Skin epidermis (tissue), 12 donors: ENCODE data around the gene CHRNG.
"Not testable (repeated sequence)": the region's sequence is repeated elsewhere in the genome, so short reads cannot be mapped to it uniquely, and the experiment has no call there.

Experiments
- H3K27ac ChIP-seq, 21 experiments: fragments of 200-600 bp; sonication (generic) in 11 of 21; one replicate each; pipeline ENCODE4 v1.5.0; 2020; ENCODE audit warnings: mild to moderate bottlenecking in 3 of 21, inconsistent platforms in 2 of 21, moderate library complexity in 2 of 21
- H3K4me3 ChIP-seq, 7 experiments: fragments of 200-600 bp; sonication (generic) in 2 of 7; one replicate each; pipeline ENCODE4 v1.5.0; 2020; ENCODE audit warnings: inconsistent platforms in 2 of 7, mild to moderate bottlenecking in 2 of 7, moderate library complexity in 1 of 7

Gene CHRNG

DNA sequence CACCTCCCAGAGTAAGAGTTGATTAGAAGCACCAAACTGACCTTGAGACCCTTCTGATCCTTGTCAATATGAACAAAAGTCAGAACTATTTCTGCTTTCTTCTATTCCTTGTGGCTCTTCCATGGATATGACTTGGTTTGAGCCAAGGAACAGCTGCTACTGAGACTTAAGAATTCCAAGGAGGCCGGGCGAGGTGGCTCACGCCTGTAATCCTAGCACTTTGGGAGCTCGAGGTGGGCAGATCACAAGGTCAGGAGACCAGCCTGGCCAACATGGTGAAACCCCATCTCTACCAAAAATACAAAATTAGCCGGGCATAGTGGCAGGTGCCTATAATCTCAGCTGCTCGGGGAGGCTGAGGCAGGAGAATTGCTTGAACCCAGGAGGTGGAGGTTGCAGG, 31.0 kb downstream of the CHRNG start:
- not testable (repeated sequence) for H3K27ac ChIP-seq

DNA sequence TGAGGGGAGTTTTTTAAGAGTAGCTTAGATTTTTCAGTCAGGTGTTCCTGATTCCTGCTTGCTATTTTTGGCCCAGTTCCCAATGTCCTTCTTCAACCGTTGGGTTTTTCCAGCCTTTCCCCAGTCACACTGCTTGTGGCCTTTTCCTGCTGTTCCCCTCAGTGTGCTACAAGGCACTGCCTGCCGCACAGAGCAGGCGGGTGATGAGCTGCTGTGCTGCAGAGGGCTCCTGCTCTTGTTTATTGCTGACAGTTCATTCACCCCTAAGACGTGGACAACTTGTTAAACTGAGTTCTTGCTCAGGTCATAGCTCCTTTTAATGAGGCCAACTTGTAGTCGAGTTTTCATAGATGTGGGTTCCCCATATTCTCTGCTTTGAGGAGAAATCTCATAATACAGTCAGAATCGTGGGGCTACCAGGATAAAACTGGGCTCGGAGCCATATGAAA, 31.6 kb downstream of the CHRNG start:
- no peak overlapping the region for H3K4me3 ChIP-seq
- no peak overlapping the region for H3K27ac ChIP-seq

More for the DNA sequence above, 31.0 kb downstream of the CHRNG start:
- H3K4me3 ChIP-seq: not testable (repeated sequence)

DNA sequence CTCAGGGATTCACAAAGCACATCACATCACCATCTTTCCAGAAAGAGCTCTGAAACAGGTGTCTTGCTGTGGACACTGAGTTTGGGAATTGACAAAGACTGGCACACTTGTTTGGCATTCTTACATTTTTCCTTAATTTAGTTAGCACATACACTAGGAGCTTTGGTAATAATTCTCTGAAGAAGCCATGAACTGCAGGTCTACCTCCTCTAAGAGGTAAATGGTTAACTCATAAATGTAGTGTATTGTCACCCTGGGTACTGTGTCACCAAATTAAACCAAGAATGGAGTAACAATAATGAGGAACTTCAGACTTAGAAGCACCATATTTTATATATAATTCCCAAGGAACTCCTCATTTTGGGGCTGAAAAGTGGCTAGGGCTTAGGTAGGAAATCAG, 33.5 kb downstream of the CHRNG start:
- Histone ChIP-seq H3K4me3 (no peak overlapping the region), H3K27ac (no peak overlapping the region)

DNA sequence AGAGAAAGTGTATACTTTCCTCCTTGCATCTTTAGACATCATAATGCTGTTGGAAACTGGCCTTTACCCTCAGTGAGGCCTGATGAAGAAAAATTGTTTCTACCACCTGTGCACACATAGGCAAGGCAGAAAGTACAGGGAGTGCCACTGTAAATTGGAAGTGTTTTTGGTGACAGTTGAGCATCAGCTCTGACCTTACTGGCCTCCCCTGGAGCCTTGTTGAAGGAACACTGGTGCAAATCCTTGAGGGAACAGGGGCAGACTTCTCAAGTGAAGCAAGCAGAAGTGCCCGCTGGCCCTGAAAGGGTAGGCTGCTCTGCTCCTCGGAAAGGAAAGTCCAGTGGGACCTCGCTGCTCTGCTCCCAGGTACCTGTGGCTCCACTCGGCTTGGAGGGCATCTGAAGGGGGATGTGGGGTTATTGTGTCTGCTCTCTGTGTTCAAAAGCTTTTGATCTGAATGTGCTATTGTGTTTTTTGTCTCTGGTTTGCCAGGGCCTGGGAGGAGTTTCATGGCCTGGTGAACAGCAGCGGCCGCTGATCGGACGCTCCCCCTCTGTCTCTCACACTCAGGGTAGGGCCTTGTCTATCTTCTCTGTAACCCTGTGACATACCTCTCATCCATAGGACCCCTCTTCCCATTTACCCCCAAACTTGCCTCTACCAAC, 34.4 kb downstream of the CHRNG start:
- H3K27ac ChIP-seq: no peak overlapping the region
- H3K4me3 ChIP-seq: no peak overlapping the region

DNA sequence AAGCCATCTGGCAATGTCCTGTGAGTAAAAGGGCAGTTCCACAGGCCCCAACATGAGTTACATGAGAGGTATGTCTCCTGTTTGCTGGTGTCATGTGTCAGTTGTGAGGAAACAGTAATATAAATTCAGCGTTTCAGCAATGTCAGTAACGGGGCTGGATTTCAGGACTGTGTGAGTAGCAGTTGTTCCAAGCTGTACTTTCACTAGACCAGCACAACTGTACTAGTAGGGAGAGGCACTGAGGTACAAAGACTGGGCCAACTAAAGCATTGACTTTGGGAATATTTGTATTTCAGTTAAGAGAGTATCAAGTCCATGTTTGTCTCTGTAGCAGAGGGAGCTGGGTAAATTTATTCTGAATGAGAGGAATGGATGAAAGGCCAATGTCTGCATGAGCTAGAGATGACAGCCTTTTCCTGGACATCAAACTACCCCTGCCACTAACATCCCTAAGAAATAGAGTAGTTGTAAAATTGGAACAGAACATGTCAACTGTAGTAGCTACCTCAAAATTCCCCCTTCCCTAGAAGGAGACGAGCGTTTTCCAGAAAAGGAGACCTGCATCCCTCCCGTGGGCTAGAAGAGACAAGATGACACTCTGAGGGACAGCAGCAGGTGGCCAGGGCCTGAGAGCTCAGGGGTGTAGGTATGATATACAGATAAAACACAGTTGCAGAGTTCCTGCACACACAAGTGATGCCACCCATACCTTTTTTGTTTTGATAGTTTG, 35.3 kb downstream of the CHRNG start:
- Histone ChIP-seq H3K27ac (no peak overlapping the region), H3K4me3 (no peak overlapping the region)

DNA sequence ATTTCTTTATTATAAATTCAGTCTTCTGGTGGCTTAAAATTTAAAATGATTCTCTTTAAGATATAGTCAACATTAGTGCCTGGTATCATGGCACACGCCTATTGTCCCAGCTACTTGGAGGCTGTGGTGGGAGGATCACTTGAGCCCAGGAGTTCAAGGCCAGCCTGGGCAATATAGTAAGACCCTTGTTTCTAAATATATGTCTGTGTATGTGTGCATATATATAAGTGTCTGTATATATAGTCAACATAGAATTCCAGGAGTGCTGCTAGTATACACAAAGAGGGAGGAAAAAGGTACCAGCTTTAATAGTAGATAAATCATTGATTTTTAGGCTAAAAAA, 35.9 kb downstream of the CHRNG start:
- no peak overlapping the region for H3K4me3 ChIP-seq
- no peak overlapping the region for H3K27ac ChIP-seq

DNA sequence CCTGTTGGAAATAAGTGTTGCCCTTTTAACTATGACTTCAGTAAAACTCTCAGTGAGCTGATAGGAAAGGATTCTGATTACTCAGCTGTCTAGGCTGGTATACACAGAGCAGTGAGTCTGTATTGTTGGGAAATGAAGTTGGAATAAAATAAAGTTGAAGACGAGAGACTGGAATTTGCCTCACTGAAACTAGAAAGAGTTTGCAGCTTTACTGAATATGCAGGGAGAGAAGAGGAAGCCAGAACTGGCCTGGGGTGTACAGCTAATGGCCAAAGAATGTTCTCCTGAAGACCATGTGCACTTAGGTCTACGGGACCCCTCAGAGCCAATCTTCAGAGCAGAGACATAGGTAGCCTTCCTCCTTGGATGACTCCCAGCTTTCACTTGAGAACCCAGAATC, 37.5 kb downstream of the CHRNG start:
- H3K27ac ChIP-seq: no peak overlapping the region
- H3K4me3 ChIP-seq: no peak overlapping the region

DNA sequence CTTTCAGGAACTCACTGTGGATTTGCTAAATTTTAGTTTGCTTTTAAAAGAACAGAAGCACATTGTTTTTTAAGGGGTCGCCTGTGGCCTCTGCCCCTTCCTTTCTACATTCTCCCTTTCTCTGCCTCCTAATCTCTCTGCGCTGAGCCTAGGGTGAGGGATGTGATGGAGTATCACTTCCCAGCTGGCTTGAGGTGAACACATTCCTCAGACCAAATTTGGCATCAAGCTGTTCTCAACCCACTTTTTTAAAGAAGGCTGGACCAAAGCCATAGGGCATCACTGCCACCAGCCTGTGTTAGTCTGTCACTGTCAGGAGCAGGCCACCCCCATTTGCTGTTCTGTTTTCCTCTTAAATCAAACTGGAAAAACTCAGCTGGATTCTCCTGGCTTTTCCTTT, 38.3 kb downstream of the CHRNG start:
- no peak overlapping the region for H3K4me3 ChIP-seq
- H3K27ac ChIP-seq: no peak overlapping the region

DNA sequence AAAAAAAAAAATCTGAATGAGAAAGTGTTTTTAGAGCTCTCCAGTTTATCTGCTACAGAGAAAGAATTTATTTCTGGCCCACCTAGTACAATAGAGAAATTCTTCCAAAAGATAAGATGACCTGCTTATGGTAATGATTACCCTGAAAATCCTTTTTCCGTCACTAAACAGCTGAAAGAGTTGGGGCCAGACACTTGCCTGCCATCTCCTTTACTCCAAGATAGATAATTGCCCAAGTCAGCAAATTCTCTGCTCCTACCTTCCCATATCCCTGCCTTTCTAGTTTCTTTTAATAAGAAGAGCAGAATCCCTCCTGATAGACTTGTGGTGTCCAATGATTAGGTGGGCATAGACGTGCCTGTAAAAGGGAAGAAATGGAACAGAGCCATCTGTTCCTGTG, 39.1 kb downstream of the CHRNG start:
- no peak overlapping the region for H3K27ac ChIP-seq

DNA sequence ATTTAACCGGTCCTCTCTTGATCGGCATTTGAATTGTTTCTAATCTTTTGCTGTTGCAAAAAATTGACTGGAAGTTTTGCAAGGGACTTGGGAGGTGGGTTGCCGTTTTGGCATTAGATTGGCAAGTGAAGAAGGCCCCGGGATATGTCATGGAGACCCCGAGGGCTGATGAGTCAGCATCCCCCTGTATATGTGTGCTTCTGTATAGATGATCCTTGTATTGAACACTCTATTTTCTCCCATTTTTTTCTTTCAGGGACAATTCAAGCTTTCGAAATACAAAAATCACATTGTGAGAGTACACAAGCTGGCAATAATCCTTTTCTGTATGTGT, 41.1 kb downstream of the CHRNG start:
- H3K4me3 ChIP-seq: no peak overlapping the region
- H3K27ac ChIP-seq: no peak overlapping the region

More for the DNA sequence above, 39.1 kb downstream of the CHRNG start:
- H3K4me3 ChIP-seq: no peak overlapping the region

DNA sequence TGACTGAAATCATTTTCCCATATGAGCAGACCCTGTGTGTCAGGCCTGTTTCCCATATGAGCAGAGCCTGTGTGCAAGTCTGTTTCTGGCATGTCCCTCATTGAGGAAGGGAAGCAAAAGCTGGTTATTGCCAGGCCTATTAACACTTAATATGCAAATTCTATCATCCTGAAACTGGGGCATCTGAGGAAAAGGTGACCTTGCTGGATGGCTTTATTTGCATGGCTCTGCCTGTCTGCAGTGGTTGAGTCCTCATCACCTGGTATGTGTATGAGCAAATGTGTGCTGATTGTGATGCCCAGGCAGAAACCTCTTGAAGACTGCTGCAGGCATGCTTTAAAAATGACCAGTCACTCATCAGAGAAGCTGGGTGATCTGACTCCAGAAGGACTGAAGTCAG, 42.2 kb downstream of the CHRNG start:
- H3K27ac ChIP-seq: no peak overlapping the region

DNA sequence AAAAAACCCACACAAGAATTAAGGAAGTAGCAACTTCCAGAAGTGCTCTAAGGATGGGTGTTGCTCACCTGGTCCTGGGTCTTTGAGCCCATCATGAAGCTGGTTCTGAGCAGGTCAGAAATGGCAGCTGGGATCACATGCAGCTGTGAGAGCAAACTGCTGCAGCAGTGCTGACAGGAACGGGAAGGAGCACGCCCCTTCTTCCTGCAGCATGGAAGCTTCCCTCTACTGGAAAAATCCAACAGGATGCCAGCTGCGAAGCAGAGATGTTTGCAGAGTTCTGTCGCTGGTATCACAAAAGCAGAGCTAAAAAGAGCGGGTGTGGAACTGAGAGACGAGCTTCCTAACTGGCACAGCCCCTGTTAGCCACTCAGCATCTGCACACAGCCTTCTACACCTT, 44.7 kb downstream of the CHRNG start:
- Histone ChIP-seq H3K4me3 (no peak overlapping the region), H3K27ac (no peak overlapping the region)

More for the DNA sequence above, 42.2 kb downstream of the CHRNG start:
- no peak overlapping the region for H3K4me3 ChIP-seq

DNA sequence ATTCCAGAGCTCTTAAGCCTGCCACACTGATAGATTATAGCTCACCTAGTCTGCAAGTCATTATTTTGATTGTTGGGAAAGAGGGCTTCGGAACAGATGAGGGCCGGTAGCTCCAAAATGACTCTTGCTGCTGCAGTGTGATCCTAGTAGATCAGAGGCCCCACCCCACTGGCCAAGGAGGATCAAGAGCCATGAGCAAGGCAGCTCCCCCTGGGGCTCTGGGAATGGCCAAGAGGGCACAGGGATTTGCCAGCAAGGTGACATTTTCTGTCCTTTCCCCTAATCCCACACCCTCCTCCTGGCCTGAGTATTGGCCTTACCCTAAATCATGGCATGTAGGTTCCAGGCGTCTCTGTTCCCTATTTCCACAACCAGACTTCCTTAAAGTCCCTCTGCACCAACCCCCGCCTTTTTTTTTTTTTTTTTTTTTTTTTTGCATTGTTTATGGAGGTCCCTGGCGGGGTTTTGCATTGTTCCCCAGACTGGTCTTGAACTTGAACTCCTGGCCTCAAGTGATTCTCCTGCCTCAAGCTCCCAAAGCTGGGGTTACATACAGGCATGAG, 47.5 kb downstream of the CHRNG start:
- Histone ChIP-seq H3K27ac (no peak overlapping the region), H3K4me3 (no peak overlapping the region)

DNA sequence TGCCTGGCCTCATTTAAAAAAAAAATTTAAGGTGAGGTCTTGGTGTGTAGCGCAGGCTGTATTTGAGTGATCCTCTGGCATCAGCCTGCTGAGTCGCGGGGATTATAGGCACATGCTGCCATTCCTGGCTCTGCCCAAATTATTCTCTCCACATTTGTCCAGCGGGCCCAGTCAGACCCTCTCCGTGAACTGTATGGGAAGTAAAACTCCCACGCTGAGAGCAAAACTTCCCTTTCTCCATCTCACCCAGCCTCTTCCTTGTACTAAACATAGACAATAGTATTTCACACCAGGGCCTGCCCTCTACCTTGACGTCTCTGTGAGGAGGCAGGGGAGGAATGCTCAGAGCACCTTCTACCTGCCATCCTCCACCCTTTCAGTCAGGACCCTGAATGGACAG, 48.0 kb downstream of the CHRNG start:
- H3K4me3 ChIP-seq: no peak overlapping the region
- H3K27ac ChIP-seq: no peak overlapping the region

DNA sequence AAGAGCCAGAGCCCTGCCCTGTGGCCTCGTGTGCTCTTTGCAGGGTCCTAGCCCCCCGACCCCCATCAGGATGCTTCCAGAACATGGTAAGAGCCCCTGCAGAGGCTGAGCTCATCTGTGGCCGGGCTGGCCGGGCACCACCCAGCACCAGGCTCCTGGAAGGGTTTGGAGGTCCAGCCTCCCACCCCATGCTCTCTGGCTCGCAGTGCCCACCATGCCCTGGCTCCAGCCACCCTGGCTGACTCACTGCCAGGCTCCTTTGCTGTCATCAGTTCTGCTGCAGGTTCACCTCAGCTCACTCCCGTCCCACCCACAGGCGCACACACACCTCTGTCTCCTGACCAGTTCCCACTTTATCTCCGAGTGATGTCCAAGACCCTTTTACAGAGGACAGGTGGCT, 48.5 kb downstream of the CHRNG start:
- Histone ChIP-seq H3K4me3 (no peak overlapping the region), H3K27ac (no peak overlapping the region)

DNA sequence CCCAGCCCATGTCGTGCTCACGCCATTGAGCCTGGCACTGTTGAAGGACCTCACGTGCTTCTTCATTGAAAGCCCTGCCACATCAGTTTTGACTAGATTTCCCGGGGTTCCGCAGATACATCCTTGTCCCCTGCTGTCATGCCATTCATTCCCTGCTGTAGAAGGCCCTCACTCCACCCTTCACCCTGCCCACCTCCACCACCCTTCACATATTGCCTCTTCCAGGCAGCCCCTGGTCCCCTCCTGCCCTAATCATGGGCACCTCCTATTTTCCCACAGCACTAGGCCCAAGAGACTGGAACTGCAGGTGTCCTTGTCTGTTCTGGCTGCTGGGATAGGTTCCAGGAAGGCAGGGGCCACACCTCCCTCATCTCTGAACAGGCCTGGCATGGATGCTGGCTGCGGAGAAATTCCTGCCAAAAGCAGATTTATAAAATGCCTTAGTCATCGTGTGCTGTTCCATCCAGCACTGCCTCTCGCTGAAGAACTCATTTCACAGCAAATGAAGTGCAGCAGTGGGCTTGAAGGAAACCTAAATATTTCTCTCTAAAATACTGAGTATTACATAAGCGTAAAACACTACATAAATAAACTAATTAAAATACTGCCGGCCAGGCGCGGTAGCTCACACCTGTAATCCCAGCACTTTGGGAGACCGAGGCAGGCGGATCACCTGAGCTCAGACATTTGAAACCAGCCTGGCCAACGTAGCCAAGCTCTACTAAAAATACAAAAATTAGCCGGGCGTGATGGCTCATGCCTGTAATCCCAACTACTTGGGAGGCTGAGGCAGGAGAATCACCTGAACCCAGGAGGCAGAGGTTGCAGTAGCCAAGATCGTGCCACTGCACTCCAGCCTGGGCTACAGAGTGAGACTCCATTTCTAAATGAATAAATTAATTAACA, 49.4 kb downstream of the CHRNG start:
- Histone ChIP-seq H3K4me3 (no peak overlapping the region), H3K27ac (peak overlapping the region in 9 of 21 experiments; percentile 14 to 47 (median 39))

DNA sequence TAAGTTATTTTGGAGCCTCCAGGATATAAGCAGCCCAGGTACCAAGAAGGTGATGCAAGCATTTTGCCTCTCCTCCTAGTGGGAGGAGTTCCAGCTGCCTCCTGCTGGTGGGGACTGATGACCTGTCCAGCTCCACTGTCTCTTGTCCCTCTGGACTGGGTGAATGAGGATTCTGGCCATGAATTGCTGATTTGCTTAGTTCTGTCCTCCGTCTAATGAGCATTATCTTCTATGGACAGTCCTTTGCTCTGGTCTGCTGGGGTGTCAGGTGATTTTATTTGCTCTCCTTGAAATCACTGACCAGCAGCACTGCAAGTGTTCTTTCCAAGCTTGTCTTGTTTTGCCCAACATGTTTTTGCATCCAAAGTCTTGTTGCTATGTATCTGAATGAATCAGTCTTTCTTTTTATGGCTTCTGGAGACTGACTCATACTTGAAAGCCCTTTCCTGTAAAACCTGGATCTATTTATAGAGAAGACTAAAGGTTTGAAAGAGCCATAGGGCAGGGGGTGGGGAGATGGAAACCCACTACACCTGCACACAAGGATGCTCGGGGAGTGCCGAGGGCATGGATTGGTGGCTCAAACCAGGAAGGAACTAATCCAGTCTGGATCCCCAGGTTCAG, 53.4 kb downstream of the CHRNG start:
- H3K27ac ChIP-seq: peak overlapping the region in 7 of 21 experiments; percentile 4 to 78 (median 28)
- H3K4me3 ChIP-seq: no peak overlapping the region

DNA sequence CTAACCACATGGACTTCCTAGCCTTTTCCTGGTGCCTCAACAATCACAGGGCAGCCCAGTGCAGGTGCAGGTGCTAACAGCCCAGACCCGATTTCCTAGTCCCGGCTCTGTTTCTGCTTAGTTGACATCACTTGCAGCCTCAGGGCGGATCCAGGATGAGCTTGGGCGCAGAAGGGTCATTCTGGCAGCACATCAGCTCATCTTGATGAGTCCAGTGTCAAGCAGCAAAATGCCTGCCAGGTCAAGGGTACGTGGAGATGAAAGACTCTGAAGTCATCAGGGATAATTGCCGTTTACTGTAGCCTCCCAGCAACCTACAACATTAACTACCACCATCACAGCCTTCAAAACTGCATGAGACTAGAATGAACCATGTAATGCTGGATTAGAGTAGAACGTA, 54.5 kb downstream of the CHRNG start:
- no peak overlapping the region for H3K27ac ChIP-seq
- H3K4me3 ChIP-seq: no peak overlapping the region
